ENCODE data around the gene TXNL4A. TPM values are rescaled to one million over a fixed set of nuclear protein-coding genes. Genes with fewer than 3 reads are reported as not detected.

TXNL4A gene
- total and polyA plus RNA-seq, 4 donors = 18.0 to 86.2 (median 32.8) TPM

DNA sequence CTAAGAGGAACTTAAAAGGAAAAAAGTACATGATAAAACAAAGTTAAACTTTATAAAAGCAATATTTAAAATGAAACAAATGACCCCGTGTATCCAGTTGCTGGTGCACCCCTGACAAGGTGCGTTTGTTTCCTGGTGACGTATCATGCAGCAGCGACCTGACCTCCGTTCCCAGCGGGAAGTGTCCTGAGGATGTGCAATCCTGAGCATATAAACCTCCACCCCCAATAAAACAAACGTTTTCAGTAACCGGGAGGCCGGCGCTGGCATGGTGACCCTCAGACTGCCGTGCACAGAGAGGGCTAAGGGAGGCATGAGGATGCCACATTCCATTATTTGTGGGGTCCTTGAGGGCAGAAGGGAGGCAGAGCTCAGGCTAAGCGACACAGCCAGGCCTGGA lies 51.7 kb downstream of the TXNL4A start (continued):
- TF ChIP-seq, protein P1, sequence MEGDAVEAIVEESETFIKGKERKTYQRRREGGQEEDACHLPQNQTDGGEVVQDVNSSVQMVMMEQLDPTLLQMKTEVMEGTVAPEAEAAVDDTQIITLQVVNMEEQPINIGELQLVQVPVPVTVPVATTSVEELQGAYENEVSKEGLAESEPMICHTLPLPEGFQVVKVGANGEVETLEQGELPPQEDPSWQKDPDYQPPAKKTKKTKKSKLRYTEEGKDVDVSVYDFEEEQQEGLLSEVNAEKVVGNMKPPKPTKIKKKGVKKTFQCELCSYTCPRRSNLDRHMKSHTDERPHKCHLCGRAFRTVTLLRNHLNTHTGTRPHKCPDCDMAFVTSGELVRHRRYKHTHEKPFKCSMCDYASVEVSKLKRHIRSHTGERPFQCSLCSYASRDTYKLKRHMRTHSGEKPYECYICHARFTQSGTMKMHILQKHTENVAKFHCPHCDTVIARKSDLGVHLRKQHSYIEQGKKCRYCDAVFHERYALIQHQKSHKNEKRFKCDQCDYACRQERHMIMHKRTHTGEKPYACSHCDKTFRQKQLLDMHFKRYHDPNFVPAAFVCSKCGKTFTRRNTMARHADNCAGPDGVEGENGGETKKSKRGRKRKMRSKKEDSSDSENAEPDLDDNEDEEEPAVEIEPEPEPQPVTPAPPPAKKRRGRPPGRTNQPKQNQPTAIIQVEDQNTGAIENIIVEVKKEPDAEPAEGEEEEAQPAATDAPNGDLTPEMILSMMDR (IDR thresholded peaks at IDR 0.05; ENCODE audit: low read depth, low read length, missing input control) = no peak
- peak; percentile 53 for TF ChIP-seq YY1 (IDR thresholded peaks at IDR 0.05)
- TF ChIP-seq TAF1 (conservative IDR thresholded peaks at IDR 0.05) = no peak
- peak; percentile 88 for TF ChIP-seq SP1 (IDR thresholded peaks at IDR 0.05)

DNA sequence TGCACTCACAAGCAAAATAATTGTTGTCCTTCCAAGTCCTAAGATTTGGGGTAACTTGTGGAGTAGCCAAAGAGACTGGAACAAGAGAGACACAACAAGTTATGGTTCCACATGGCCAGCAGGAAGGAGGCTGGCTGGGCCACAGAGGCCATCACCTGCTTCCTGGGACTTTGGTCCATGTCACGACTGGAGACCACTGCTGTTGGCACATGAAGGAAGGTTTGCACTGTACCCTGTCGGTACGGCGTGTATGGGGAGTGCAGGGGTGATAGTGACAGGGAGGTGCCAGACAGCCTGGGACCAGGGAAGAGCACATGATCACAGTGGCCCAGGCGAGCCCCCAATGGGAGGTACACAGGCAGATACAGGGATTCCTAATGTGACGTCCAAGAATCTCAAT lies 52.4 kb downstream of the TXNL4A start:
- Histone ChIP-seq H3K27me3 (ENCODE audit: control insufficient read depth in 4 of 4, insufficient read depth in 4 of 4, low read length in 3 of 4) (no peaks in the 10 kb centered on the region), H3K9ac (ENCODE audit: low read depth in 1 of 2, low read length in 2 of 2) (peak overlapping the region in 1 of 2 donors; percentile 16), H3K9me3 (ENCODE audit: control insufficient read depth in 4 of 4, low read length in 3 of 4) (no peaks in the 10 kb centered on the region), H3K36me3 (ENCODE audit: control insufficient read depth in 4 of 4, insufficient read depth in 3 of 4, low read depth in 1 of 4, low read length in 3 of 4) (peaks cover 3 to 5% (median 3%) of the 10 kb centered on the region in 4 donors), H3K4me3 (ENCODE audit: low read depth in 1 of 3, low read length in 3 of 3) (peak overlapping the region in 2 of 3 donors; percentile 6 to 8), H3K27ac (ENCODE audit: low read depth in 1 of 2, low read length in 2 of 2) (peak overlapping the region; percentile 65 to 86), H3K4me1 (ENCODE audit: control insufficient read depth in 4 of 4, insufficient read depth in 4 of 4, low read length in 3 of 4) (peaks cover 24 to 73% (median 64%) of the 10 kb centered on the region in 4 donors)
- no peak for DNase-seq (ENCODE audit: low spot score)
- WGBS = 59% methylated on average over 6 of the region's 6 CpGs
- TF ChIP-seq, protein P2, sequence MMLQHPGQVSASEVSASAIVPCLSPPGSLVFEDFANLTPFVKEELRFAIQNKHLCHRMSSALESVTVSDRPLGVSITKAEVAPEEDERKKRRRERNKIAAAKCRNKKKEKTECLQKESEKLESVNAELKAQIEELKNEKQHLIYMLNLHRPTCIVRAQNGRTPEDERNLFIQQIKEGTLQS (IDR thresholded peaks at IDR 0.05) = no peak
- no peak for TF ChIP-seq YY1 (IDR thresholded peaks at IDR 0.05)
- TF ChIP-seq NR2F2 (IDR thresholded peaks at IDR 0.05) = no peak
- TF ChIP-seq, protein P3, sequence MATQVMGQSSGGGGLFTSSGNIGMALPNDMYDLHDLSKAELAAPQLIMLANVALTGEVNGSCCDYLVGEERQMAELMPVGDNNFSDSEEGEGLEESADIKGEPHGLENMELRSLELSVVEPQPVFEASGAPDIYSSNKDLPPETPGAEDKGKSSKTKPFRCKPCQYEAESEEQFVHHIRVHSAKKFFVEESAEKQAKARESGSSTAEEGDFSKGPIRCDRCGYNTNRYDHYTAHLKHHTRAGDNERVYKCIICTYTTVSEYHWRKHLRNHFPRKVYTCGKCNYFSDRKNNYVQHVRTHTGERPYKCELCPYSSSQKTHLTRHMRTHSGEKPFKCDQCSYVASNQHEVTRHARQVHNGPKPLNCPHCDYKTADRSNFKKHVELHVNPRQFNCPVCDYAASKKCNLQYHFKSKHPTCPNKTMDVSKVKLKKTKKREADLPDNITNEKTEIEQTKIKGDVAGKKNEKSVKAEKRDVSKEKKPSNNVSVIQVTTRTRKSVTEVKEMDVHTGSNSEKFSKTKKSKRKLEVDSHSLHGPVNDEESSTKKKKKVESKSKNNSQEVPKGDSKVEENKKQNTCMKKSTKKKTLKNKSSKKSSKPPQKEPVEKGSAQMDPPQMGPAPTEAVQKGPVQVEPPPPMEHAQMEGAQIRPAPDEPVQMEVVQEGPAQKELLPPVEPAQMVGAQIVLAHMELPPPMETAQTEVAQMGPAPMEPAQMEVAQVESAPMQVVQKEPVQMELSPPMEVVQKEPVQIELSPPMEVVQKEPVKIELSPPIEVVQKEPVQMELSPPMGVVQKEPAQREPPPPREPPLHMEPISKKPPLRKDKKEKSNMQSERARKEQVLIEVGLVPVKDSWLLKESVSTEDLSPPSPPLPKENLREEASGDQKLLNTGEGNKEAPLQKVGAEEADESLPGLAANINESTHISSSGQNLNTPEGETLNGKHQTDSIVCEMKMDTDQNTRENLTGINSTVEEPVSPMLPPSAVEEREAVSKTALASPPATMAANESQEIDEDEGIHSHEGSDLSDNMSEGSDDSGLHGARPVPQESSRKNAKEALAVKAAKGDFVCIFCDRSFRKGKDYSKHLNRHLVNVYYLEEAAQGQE (IDR thresholded peaks at IDR 0.05) = no peak
- TF ChIP-seq FOXA1 (IDR thresholded peaks at IDR 0.05) = no peak
- TF ChIP-seq HNF4A (conservative IDR thresholded peaks at IDR 0.05) = no peak
- TF ChIP-seq JUND (IDR thresholded peaks at IDR 0.05) = no peak
- TF ChIP-seq, protein P4, sequence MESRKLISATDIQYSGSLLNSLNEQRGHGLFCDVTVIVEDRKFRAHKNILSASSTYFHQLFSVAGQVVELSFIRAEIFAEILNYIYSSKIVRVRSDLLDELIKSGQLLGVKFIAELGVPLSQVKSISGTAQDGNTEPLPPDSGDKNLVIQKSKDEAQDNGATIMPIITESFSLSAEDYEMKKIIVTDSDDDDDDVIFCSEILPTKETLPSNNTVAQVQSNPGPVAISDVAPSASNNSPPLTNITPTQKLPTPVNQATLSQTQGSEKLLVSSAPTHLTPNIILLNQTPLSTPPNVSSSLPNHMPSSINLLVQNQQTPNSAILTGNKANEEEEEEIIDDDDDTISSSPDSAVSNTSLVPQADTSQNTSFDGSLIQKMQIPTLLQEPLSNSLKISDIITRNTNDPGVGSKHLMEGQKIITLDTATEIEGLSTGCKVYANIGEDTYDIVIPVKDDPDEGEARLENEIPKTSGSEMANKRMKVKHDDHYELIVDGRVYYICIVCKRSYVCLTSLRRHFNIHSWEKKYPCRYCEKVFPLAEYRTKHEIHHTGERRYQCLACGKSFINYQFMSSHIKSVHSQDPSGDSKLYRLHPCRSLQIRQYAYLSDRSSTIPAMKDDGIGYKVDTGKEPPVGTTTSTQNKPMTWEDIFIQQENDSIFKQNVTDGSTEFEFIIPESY (IDR thresholded peaks at IDR 0.05) = no peak
- TF ChIP-seq RAD21 (IDR thresholded peaks at IDR 0.05) = no peak
- TF ChIP-seq, protein P5, sequence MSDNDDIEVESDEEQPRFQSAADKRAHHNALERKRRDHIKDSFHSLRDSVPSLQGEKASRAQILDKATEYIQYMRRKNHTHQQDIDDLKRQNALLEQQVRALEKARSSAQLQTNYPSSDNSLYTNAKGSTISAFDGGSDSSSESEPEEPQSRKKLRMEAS (IDR thresholded peaks at IDR 0.05) = no peak
- no peak for TF ChIP-seq EGR1 (IDR thresholded peaks at IDR 0.05; ENCODE audit: low read depth in 2 of 2)
- no peak for TF ChIP-seq TAF1 (conservative IDR thresholded peaks at IDR 0.05)
- TF ChIP-seq, protein P1 (IDR thresholded peaks at IDR 0.05; ENCODE audit: low read depth, low read length, missing input control) = no peak
- no peak for TF ChIP-seq SP1 (IDR thresholded peaks at IDR 0.05)
- TF ChIP-seq HNF4G (IDR thresholded peaks at IDR 0.05) = no peak
- TF ChIP-seq GABPA (IDR thresholded peaks at IDR 0.05 in 1 of 2, conservative IDR thresholded peaks at IDR 0.05 in 1 of 2) = no peak
- no peak for TF ChIP-seq RXRA (IDR thresholded peaks at IDR 0.05)
- no peak for TF ChIP-seq FOXA2 (IDR thresholded peaks at IDR 0.05)

All from liver (tissue), 9 donors.